K562 (cell line): ENCODE data around the gene PFKFB2. TPM values are rescaled to one million over a fixed set of nuclear protein-coding genes. Genes with fewer than 3 reads are reported as not detected.

Experiments used
- ARNT ChIP-seq, 2 experiments: fragments of 450-650 bp; IDR thresholded peaks; 2 replicates each; pipeline ENCODE4 v1.6.1; 2016; ENCODE audit warnings: mild to moderate bottlenecking in 1 of 2
- ESRRA ChIP-seq: fragments of 450-650 bp; IDR thresholded peaks from 2 replicates; pipeline ENCODE4 v1.6.1; 2014; ENCODE audit warnings: low read depth, mild to moderate bottlenecking, moderate library complexity, borderline replicate concordance
- FOXK2 ChIP-seq, 2 experiments: fragments of 450-650 bp; IDR thresholded peaks in 1 of 2; conservative IDR thresholded peaks in 1 of 2; 2 replicates each; pipeline ENCODE4 v1.6.1; 2016; ENCODE audit warnings: low read depth in 2 of 2, mild to moderate bottlenecking in 1 of 2
- GATA2 ChIP-seq: sonication (generic); formaldehyde crosslinking; IDR thresholded peaks from 2 replicates; pipeline ENCODE4 v1.4.0; 2020; ENCODE audit warnings: mild to moderate bottlenecking, missing genetic modification reagents
- HCFC1 ChIP-seq: IDR thresholded peaks from 2 replicates; pipeline ENCODE4 v1.6.1; 2012; ENCODE audit warnings: low read depth, low read length, improper control_type of control experiment
- HDAC1 ChIP-seq, 2 experiments: fragments of 450-650 bp; IDR thresholded peaks; 2 replicates each; pipeline ENCODE4 v1.6.1; 2016 to 2017; ENCODE audit warnings: inconsistent platforms in 1 of 2, mild to moderate bottlenecking in 1 of 2, moderate library complexity in 1 of 2
- HDGF ChIP-seq: fragments of 450-650 bp; IDR thresholded peaks from 2 replicates; pipeline ENCODE4 v1.6.1; 2016
- HLTF ChIP-seq: fragments of 450-650 bp; IDR thresholded peaks from 2 replicates; pipeline ENCODE4 v1.6.1; 2016
- NFIX ChIP-seq: fragments of 250-450 bp; sonication (Bioruptor Pico); IDR thresholded peaks from 2 replicates; pipeline ENCODE4 v1.4.0; 2020; ENCODE audit warnings: low read depth, mild to moderate bottlenecking, moderate library complexity
- PHTF2 ChIP-seq: fragments of 250-450 bp; sonication (Bioruptor Pico); IDR thresholded peaks from 2 replicates; pipeline ENCODE4 v1.5.0; 2021; ENCODE audit warnings: mild to moderate bottlenecking
- WHSC1 ChIP-seq: IDR thresholded peaks from one replicate; pipeline ENCODE4 v1.6.1; 2012; ENCODE audit warnings: low read length, control low read depth, inconsistent platforms
- ZNF507 ChIP-seq: conservative IDR thresholded peaks from 2 replicates; pipeline ENCODE4 v1.6.1; 2017; ENCODE audit warnings: missing genetic modification characterization, missing compliant biosample characterization
- ZNF764 ChIP-seq: fragments of 250-450 bp; sonication (Bioruptor Pico); IDR thresholded peaks from 2 replicates; pipeline ENCODE4 v1.4.0; 2020; ENCODE audit warnings: low read depth, mild to moderate bottlenecking, moderate library complexity
- polyA plus RNA-seq, 8 experiments: library from polyadenylated mRNA; depleted of rRNA in 4 of 8; stranded (reverse) in 5 of 8; unstranded in 3 of 8; fragments of >200 nt; fragmentation: Nextera tagmentation in 2 of 8; fragmentation: Illumina TruSeq in 1 of 8; extraction: Ambion mirVana in 2 of 8; extraction: Trizol in 1 of 8; gene quantifications; 2 replicates each; pipeline versions ENCODE4 v1.2.1 to v1.2.3, GENCODE V29; 2011 to 2014; ENCODE audit warnings: inconsistent platforms in 1 of 8, missing spikeins in 1 of 8
- total RNA-seq, 7 experiments: library from RNA; depleted of rRNA in 6 of 7; stranded (reverse); fragments of >200 nt in 6 of 7; fragmentation: Illumina TruSeq in 2 of 7; extraction: Trizol in 2 of 7; gene quantifications; 2 replicates each; pipeline versions ENCODE4 v1.2.1 to v1.2.3, GENCODE V29; 2011 to 2021; ENCODE audit warnings: low replicate concordance in 1 of 7
- TF ChIP-seq, protein P1 (sequence below): fragments of 250-450 bp; sonication (Bioruptor Pico); IDR thresholded peaks from 2 replicates; pipeline ENCODE4 v1.4.0; 2020
- TF ChIP-seq, protein P2 (sequence below): sonication (generic); formaldehyde crosslinking; IDR thresholded peaks from 2 replicates; pipeline ENCODE4 v1.8.1; 2022; ENCODE audit warnings: missing genetic modification reagents
- TF ChIP-seq, protein P3 (sequence below): IDR thresholded peaks from 2 replicates; pipeline ENCODE4 v1.6.1; 2014; ENCODE audit warnings: antibody characterized with exemption
- TF ChIP-seq, protein P4 (sequence below), 2 experiments: fragments of 450-650 bp; IDR thresholded peaks; 2 replicates each; pipeline ENCODE4 v1.6.1; 2018; ENCODE audit warnings: mild to moderate bottlenecking in 2 of 2, low read depth in 1 of 2; ENCODE audit not compliant: partially characterized antibody in 2 of 2
- TF ChIP-seq, protein P5 (sequence below): fragments of 450-650 bp; formaldehyde crosslinking; conservative IDR thresholded peaks from 2 replicates; pipeline ENCODE4 v1.4.0; 2022; ENCODE audit warnings: mild to moderate bottlenecking, missing genetic modification characterization

Gene PFKFB2
- total and polyA plus RNA-seq, 9 of the 15 experiments (the other 6 are each of a cell fraction or from before 2014, with no cell fraction given) = 6.9 to 26.0 (median 16.4) TPM

DNA sequence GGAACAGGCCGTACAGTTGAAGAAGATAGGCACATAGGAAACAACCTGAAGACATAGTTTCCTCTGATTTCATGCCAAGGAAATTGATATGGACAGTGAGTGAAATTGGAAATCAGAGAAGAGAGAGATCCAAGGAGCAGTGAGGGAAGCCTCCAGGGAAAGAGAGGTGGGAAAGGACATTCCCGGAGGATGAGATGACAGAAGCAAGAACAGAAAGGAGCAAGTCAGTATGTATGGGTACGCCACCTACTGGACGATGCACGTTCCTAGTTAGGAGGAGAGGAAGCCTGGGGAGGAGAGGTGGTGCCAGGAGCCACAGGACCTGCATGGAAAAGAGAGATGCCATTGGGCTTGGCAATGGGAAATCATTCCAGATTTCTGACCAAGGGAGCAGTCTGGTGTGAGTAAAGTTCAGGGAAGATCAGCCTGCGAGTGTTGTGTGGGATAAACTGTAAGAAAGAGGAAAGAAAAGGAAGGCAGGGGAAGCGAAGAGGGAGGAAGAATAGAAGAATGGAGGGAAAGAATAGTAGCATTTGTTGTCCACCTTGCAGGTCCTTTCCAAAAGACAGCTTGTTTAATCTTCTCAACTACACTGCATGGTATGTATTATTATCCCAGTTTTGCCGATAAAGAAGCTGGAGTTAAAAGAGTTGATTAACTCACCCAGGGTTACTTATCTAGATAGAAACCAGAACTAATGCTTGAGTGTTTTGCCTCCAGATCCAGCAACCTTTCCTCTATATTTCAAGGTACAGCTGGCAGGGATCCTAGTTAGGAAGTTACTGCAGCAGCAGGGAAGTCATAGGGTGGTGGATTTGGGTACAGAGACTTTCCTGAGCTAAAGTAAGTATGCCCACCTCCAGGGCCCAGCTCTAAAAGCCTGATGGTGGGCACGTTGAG is 47.9 kb upstream of the PFKFB2 start (continued):
- no peak for TF ChIP-seq NFIX
- TF ChIP-seq HDGF = peak; percentile 63; the same call in 1 of the 2 replicates
- TF ChIP-seq HCFC1 = 0 out of 2 replicates have a peak, but pooled peaks have one; percentile 15
- peak in 1 of 2 experiments; percentile 68; a peak in 2 of 4 replicates for TF ChIP-seq HDAC1 (IDR thresholded peaks at IDR 0.05)
- TF ChIP-seq ARNT (IDR thresholded peaks at IDR 0.05) = peak; percentile 51 to 82; a peak in 3 of 4 replicates
- TF ChIP-seq, protein P1, sequence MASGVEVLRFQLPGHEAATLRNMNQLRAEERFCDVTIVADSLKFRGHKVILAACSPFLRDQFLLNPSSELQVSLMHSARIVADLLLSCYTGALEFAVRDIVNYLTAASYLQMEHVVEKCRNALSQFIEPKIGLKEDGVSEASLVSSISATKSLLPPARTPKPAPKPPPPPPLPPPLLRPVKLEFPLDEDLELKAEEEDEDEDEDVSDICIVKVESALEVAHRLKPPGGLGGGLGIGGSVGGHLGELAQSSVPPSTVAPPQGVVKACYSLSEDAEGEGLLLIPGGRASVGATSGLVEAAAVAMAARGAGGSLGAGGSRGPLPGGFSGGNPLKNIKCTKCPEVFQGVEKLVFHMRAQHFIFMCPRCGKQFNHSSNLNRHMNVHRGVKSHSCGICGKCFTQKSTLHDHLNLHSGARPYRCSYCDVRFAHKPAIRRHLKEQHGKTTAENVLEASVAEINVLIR (CRISPR knock-in tag) = no peak
- no peak for TF ChIP-seq PHTF2 (CRISPR knock-in tag)
- TF ChIP-seq ZNF507 = no peak
- TF ChIP-seq ESRRA = peak; percentile 22; the same call in 1 of the 2 replicates
- TF ChIP-seq WHSC1 = no peak
- TF ChIP-seq, protein P2, sequence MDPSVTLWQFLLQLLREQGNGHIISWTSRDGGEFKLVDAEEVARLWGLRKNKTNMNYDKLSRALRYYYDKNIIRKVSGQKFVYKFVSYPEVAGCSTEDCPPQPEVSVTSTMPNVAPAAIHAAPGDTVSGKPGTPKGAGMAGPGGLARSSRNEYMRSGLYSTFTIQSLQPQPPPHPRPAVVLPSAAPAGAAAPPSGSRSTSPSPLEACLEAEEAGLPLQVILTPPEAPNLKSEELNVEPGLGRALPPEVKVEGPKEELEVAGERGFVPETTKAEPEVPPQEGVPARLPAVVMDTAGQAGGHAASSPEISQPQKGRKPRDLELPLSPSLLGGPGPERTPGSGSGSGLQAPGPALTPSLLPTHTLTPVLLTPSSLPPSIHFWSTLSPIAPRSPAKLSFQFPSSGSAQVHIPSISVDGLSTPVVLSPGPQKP (CRISPR knock-in tag) = no peak
- TF ChIP-seq, protein P3, sequence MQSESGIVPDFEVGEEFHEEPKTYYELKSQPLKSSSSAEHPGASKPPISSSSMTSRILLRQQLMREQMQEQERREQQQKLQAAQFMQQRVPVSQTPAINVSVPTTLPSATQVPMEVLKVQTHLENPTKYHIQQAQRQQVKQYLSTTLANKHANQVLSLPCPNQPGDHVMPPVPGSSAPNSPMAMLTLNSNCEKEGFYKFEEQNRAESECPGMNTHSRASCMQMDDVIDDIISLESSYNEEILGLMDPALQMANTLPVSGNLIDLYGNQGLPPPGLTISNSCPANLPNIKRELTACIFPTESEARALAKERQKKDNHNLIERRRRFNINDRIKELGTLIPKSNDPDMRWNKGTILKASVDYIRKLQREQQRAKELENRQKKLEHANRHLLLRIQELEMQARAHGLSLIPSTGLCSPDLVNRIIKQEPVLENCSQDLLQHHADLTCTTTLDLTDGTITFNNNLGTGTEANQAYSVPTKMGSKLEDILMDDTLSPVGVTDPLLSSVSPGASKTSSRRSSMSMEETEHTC = no peak
- TF ChIP-seq ZNF764 = no peak
- no peak for TF ChIP-seq HLTF
- TF ChIP-seq GATA2 (CRISPR knock-in tag) = no peak
- TF ChIP-seq FOXK2 (conservative IDR thresholded peaks at IDR 0.05 in 1 of 2, IDR thresholded peaks at IDR 0.05 in 1 of 2; ENCODE audit: low read depth in 2 of 2) = peak; percentile 52 to 75; a peak in 3 of 4 replicates
- TF ChIP-seq, protein P4, sequence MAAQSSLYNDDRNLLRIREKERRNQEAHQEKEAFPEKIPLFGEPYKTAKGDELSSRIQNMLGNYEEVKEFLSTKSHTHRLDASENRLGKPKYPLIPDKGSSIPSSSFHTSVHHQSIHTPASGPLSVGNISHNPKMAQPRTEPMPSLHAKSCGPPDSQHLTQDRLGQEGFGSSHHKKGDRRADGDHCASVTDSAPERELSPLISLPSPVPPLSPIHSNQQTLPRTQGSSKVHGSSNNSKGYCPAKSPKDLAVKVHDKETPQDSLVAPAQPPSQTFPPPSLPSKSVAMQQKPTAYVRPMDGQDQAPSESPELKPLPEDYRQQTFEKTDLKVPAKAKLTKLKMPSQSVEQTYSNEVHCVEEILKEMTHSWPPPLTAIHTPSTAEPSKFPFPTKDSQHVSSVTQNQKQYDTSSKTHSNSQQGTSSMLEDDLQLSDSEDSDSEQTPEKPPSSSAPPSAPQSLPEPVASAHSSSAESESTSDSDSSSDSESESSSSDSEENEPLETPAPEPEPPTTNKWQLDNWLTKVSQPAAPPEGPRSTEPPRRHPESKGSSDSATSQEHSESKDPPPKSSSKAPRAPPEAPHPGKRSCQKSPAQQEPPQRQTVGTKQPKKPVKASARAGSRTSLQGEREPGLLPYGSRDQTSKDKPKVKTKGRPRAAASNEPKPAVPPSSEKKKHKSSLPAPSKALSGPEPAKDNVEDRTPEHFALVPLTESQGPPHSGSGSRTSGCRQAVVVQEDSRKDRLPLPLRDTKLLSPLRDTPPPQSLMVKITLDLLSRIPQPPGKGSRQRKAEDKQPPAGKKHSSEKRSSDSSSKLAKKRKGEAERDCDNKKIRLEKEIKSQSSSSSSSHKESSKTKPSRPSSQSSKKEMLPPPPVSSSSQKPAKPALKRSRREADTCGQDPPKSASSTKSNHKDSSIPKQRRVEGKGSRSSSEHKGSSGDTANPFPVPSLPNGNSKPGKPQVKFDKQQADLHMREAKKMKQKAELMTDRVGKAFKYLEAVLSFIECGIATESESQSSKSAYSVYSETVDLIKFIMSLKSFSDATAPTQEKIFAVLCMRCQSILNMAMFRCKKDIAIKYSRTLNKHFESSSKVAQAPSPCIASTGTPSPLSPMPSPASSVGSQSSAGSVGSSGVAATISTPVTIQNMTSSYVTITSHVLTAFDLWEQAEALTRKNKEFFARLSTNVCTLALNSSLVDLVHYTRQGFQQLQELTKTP (IDR thresholded peaks at IDR 0.05; ENCODE audit: low read depth in 1 of 2, partially characterized antibody in 2 of 2) = peak; percentile 61 to 71
- TF ChIP-seq, protein P5, sequence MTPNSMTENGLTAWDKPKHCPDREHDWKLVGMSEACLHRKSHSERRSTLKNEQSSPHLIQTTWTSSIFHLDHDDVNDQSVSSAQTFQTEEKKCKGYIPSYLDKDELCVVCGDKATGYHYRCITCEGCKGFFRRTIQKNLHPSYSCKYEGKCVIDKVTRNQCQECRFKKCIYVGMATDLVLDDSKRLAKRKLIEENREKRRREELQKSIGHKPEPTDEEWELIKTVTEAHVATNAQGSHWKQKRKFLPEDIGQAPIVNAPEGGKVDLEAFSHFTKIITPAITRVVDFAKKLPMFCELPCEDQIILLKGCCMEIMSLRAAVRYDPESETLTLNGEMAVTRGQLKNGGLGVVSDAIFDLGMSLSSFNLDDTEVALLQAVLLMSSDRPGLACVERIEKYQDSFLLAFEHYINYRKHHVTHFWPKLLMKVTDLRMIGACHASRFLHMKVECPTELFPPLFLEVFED (CRISPR knock-in tag) = 0 out of 2 replicates have a peak, but pooled peaks have one; percentile 14
